HG03103 (cell line): ENCODE results near the gene ENPP1.
"Not testable (repeated sequence)": the region's sequence is repeated elsewhere in the genome, so short reads cannot be mapped to it uniquely, and the experiment has no call there.

Source experiments
- ATAC-seq: cut with Tn5 transposase; IDR thresholded peaks from one replicate; pipeline ENCODE4 v1.9.1; 2021; ENCODE audit warnings: low read depth; ENCODE audit not compliant: unreplicated experiment

Gene ENPP1

GRCh38 chr6:131911951-131912350 lies 104.1 kb downstream of the ENPP1 start:
- no peak for ATAC-seq

DNA sequence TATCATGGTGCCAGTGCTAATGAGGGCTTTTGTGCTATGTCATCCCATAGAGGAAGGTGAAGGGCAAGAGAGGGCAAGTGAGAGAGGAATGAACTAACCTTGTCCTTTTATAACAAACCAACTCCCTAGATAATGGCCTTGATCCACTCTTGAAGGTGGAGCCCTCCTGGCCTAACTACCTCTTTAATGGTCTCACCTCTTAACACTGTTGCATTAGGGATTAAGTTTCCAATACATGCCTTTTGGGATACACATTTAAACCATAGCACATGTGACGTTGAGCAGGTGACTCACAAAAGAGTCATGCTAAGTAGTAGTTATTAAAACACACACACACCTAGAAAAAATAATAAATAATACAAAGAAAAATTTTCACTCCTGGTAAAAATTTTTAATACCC lies 106.4 kb downstream of the ENPP1 start:
- ATAC-seq, result no peak

DNA sequence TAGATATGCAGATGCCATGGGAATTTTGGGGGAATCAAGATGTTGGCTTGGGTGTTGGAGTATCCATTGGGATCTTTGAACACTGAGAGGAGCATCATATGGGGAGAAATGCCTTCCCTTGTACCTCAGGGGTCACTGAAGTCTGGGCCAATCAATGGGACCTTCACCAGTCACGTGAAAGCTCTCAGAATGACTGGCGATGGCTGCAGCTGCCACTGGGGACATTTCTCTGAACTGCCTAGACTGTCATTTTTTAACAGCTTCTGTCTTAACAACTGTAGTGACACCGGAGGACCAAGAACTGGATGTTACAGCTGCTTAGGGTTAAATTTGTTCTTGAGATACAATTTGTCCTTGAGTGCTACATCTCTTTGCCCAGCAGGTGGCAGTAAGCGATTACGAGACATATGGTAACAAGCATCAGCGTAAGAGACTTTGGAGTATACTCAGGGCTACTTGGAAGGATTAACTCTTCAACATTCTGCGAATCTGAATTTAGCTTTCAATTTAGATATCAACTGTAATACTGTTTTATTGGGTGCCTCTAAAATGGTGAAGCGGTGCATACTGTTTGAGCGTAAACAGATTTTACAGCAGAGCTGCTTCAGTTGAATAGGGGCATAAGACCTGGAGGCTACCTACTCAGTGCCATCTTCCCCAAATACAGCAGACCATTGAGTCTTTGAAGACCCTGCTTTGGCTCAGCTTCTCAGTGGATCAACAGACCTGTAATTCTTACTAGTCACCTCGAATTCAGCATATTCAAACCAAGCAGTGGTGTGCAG lies 107.3 kb downstream of the ENPP1 start:
- ATAC-seq, result no peak

DNA sequence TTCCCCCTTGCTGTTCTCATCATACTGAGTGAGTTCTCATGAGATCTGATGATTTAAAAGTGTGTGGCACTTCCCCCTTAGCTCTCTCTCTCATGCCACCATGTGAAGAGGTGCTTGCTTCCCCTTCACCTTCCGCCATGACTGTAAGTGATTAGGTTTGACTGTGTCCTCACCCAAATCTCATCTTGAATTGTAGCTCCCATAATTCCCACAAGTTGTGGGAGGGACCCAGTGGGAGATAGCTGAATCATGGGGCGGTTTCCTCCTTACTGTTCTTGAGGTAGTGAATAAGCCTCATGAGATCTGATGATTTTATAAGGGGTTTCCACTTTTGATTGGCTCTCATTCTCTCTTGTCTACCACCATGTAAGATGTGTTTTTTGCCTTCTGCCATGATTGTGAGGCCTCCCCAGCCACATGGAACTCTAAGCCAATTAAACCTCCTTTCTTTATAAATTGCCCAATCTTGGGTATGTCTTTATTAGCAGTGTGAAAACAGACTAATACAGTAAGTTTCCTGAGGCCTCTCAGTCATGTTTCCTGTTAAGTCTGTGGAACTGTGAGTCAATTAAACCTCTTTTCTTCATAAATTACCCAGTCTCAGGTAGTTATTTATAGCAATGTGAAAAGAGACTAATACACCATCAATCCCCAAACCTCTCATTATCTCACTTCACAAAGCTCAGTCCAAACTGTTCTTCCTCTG lies 108.4 kb downstream of the ENPP1 start:
- not testable (repeated sequence) for ATAC-seq

DNA sequence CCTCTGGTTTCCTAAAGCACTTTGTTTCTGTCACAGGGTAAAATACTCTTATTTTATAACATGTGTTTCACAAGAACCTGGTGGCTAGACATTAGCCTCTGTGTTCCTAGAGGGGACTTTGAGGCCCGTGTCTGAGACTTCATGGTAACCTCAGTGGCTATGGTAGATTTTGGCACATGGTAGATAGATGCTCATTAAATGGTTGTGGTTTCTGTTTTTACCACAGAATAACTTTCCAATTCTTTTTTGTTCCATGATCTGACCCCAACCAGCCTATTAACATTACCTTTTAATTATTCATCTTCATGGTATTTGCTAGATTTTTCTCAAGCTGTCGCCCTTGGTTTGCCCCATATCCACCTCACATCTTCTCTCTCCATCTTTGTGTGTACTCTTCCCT lies 109.0 kb downstream of the ENPP1 start:
- ATAC-seq, result no peak

GRCh38 chr6:131917318-131917717 lies 109.5 kb downstream of the ENPP1 start:
- ATAC-seq, result no peak

GRCh38 chr6:131917763-131918649 lies 110.2 kb downstream of the ENPP1 start:
- ATAC-seq, result no peak

DNA sequence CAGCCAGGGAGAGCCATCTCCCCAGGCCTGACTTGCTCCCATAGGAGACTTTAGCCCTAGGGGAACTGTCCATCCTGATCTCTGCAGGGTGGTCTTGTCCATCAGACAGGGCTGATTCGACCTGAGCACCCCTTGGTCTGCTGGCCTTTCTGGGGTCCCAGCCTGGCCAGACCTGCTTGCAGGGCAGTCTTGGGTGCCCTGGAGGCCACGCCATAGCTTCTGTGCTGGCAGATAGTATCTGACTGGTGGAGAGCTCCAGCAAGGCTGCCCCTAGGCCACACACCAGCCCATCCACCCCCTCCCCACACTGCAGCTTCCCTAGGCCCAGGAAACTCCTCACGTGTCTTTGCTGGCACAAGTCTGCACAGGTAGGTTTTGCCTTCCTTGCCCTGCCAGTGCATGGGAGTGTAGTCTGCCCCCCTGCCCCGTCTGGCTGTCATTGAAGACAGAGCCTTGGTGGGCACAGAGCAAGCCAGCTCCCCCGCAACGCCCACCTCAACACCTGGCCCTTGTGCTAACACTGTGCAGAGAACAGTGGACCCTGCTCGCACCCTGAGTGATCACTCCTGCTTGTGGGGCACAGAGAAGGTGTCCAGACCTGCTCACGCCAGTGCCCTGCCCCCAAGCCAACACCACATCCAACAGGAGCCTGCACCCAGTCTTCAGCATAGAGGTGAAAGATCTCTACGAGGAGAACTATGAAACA lies 111.0 kb downstream of the ENPP1 start:
- no peak for ATAC-seq

DNA sequence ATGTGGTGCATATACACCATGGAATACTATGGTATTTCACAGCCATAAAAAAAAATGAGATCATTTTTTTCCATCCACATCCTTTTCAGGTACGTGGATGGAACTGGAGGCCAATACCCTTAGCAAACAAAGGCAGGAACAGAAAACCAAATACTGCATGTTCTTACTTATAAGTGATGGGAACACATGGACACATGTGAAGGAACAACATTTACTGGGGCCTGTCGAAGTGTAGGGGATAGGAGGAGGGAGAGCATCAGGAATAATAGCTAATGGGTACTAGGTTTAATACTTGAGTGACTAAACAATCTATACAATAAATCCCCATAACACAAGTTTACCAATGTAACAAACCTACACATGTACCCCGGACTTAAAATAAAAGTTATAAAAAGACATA lies 112.8 kb downstream of the ENPP1 start:
- ATAC-seq, result no peak

DNA sequence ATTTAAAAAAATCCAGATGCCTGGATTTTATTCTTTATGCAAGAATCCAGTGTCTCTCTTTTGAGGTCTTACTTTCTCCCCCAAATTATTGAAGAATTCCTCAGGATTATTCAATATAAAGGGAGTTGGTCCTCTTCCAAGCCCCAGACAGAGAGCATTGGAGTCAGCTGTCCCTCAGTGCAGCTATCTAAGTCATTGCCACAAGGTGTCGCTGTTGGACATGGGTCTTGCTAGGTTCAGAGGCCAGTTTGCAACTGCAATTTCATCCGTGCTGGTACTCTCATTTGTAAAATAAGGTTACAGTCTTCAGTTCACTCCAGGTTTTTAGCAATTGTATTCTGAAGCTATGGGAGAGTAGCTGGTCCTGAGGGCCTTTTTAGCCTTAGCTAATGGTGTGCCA lies 115.5 kb downstream of the ENPP1 start:
- ATAC-seq, result no peak

DNA sequence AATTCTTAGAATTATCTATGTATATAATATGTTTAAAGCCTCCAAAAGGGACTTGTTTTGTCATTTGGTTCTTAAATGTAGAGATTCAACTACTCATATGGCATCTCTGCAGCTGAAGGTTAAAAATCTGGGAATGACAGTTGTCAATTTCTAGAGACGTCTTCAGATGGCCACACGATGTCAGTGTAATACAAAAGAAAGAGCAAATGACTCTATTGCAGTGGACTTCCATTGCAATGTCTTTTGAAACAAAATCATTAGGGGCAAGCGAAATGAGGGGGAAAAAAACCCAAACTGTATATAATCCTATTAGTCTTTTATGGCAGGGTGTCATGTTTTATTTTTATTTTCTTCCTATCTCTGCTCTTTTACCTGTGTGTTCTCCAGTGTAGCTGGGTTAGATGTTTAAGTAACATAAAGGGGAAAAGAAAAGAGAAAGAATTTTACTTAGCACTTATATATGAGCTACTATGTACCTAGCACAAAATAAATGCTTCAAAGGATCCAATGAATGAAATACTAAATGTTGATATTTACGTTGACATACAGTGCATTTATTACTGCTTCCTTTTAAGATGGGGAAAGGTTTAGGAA lies 117.2 kb downstream of the ENPP1 start:
- ATAC-seq, result no peak

DNA sequence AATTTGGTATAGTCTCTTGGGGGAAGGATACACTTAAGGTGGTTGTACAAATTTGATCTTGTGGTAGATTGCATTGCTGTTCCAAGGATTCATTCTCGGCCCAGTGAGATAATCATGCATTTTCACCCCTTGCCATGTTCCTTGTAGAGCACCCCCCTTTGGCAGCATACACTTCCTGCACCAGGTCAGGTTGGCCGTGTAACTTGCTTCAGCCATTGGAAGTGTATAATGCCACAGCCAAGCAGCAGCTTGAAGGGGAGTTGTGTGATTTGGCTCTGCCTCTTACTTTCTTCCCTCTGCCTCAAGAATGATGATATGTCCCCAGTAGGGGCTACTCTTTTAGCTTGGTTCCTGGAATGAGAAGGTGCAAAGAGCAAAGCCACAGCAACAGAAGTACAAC lies 121.4 kb downstream of the ENPP1 start:
- no peak for ATAC-seq

DNA sequence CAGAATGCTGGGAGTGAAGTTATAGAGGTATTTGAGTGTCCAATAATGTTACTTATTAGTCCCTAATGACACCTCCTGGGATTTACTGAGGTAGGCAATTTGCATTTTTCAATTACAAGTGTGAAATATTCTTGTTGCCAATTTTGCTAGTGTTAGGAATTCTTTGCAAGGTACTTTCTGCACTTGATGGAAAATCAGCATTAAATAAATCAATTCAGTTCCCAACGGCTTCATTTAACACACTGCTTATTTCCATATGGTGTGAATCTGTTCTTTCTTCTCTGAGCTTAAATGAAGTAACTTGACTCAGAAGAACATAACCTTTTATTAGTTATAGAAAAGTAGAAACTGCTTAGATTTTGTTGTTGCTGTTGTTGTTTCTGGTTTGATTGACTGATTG lies 122.2 kb downstream of the ENPP1 start:
- no peak for ATAC-seq

GRCh38 chr6:131931063-131931750 lies 123.4 kb downstream of the ENPP1 start:
- no peak for ATAC-seq

DNA sequence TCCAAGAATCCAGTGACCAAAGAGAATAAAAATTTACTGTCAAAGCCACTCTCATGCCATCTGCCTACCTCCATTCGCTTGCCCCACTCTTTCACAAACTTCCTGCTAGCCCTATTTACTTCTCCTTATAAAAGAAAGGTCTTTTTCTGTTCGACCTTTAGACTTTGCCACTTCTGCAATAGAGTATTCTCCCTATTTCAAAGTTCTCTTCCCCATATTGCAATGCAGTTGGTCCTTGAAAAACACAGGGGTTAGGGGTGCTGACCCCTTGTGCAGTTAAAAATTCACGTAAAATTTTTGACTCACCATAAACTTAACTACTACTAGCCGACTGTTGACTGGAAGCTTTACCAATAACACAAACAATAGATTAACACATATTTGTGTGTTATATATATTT lies 128.3 kb downstream of the ENPP1 start:
- no peak for ATAC-seq

- no peak for ATAC-seq
Observed at GRCh38 chr6:131937226-131937625, 129.4 kb downstream of the ENPP1 start.

DNA sequence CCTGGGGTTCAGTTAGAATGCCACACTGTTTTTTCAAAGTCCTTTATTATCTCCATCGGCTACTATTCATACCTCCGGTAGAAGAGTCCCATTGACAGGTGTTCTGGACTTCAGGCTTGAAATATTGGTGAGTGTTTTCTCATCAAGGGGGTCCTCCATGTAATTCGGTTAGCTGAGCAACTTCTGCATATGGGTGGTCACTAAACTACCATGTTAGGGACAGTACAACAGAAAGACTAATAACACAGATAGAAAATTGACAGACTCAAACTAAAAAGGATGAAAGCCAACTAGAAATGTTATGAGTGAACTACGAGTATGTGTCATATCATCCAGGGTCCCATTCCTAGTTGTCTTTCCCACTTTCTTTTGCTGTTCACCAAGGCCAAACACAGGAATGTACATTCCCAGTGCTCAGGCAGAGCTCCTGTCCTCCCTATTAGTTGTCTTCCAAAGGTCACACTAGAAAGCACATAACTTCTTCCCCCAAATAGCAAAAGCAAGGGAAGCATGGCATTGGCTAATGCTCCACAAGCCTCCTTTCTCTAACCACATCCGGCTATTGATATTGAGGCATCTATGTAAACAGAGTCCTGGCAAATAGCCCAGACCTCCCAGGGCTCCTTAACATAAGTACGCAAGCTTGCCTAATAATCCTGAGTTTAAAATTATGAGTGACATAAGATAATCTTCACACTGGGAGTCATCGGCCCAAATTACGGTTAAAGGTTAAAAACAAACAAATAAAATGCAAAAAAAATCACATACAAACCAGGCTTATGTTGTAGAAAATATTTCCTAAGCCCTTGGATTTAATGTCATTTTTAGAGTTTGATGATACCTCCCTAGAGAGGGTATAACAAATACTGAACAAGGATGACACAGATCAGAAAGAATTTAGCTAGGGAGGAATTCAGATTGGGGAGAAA lies 130.1 kb downstream of the ENPP1 start:
- no peak for ATAC-seq
